Activated naive CD4-positive, alpha-beta T cell treated with Interleukin-2 at 50 U/mL for 16 hours (primary cell): ENCODE results near the gene OR5AP2.
"Not testable (repeated sequence)": the region's sequence is repeated elsewhere in the genome, so short reads cannot be mapped to it uniquely, and the experiment has no call there.

Source experiments
- DNase-seq: peaks from one replicate; pipeline ENCODE4 v3.0.0-alpha.2; 2020

OR5AP2 gene

GRCh38 chr11:56642339-56642738, at the start of gene OR5AP2:
Gene OR5AP2, minus strand, starts transcription at chr11:56642439. Its CDS starts 0 bp downstream, at chr11:56642439.
- DNase-seq: no peak

DNA sequence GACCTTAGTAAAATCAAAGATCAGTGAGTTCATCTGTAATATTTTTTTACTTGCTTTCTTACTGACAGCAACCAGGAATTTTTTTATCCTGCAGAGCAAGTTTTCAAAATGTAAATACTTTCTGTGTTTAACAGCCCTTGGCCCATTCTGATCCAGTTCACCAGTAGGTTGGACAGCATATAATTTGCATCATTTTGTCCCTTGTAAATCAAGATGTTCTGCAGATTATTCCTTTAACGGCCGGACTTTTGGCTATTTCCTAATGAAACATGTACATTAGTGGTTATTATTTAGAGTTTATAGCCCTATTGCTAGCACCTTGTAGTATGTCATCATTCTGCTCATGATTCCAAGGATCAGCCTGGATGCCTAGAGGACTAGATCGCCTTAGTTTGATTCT, 48.9 kb upstream of the OR5AP2 start:
- DNase-seq: not testable (repeated sequence)

- DNase-seq: no peak
Measured at GRCh38 chr11:56688554-56689100, 46.4 kb upstream of the OR5AP2 start.

DNA sequence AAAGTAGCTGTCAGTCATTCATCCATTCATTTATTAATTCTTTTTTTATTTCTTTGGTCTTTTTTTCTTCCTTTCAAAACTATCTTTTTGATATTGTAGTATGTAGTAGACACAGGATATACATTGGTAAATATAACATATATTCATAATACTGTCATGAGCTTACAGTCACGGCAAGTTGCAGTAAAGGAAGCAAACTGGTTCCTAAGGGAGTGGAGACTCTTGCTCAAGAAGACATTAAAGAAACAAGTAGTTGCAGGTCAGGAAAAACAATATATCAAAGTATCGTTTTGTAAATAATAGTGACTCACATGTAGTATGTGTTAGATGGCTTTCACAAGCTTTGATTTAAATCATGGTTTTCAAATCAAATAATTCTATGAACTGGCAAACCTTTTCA, 28.7 kb upstream of the OR5AP2 start:
- DNase-seq: no peak

GRCh38 chr11:56663386-56663785, 21.1 kb upstream of the OR5AP2 start, which contains the start of gene OR5AR1:
Gene OR5AR1, plus strand, starts transcription at chr11:56663686. Its CDS starts 0 bp downstream, at chr11:56663686.
- no peak for DNase-seq

GRCh38 chr11:56659755-56660154, 17.5 kb upstream of the OR5AP2 start:
- no peak for DNase-seq

GRCh38 chr11:56637500-56637899, 4.7 kb downstream of the OR5AP2 start:
- no peak for DNase-seq

GRCh38 chr11:56636861-56637260, 5.4 kb downstream of the OR5AP2 start:
- no peak for DNase-seq

DNA sequence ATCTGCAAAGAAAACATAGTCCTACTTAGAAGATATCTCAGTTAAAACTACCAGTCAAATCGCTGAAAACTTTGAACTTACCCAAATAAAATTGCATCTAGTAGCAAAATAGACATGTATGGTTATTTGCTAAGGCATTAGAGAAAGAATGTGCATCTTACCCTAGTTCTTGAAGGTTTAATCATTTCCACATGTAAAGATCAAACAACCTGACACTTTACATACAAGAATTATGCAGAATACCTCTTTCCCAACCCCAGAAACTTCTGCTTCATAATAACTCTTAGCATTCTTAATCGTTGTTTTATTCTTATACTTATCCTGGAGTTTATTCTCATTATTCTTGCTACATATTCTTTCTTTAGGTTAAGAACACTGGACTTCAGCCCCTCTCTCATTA, 9.9 kb downstream of the OR5AP2 start:
- DNase-seq: no peak

DNA sequence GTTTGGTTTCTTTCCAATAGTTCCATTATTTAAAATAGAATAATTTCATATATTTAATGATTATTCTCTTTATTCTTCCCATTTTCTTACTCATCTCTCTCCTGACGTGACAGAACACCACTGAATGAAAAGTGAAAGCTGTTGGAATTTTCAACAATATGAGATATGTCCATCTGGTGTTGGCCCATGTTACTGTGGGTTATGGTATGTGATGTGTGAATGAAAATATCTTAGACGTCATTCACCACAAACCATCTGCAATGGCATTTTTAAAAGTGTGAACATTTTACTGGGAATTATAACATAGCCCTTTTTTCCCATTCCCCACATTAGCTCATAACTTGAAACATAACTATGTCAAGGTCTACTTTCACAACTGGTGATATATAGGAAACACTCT, 16.3 kb downstream of the OR5AP2 start:
- no peak for DNase-seq

- no peak for DNase-seq
Measured at GRCh38 chr11:56624661-56625110, 17.6 kb downstream of the OR5AP2 start.

DNA sequence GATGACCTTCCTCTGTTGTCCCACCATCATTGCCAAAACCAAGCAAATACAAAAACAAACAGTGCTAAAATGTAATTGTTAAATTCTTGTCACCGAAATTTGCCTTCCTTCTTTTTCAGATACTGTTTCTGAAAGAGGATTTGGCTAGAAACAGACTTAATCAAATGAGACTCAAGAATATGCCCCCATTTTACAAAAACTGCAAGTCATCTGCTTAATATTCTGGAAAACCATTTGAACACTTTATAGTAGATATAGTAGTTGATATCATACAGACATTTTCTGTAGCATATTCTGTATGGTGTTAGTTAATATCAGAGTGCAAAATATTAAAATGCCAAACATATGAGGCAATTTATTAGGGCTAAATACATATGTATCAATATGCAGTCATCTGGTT, 31.1 kb downstream of the OR5AP2 start:
- DNase-seq: no peak

- DNase-seq: not testable (repeated sequence)
Measured at GRCh38 chr11:56592088-56592717, 50.0 kb downstream of the OR5AP2 start.
